Rectal smooth muscle tissue (tissue), 1 donor: ENCODE data around the gene RHEB.
"Not testable (repeated sequence)": the region's sequence is repeated elsewhere in the genome, so short reads cannot be mapped to it uniquely, and the experiment has no call there.

Experiments
- H3K27ac ChIP-seq: one replicate; pipeline ENCODE4 v1.7.0; 2013; ENCODE audit warnings: low read depth, low read length, inconsistent platforms
- H3K27me3 ChIP-seq: one replicate; pipeline ENCODE4 v1.7.0; 2013; ENCODE audit warnings: low read length; ENCODE audit not compliant: control insufficient read depth, insufficient read depth
- H3K36me3 ChIP-seq: one replicate; pipeline ENCODE4 v1.7.0; 2013; ENCODE audit warnings: low read length; ENCODE audit not compliant: control insufficient read depth, insufficient read depth
- H3K4me1 ChIP-seq: one replicate; pipeline ENCODE4 v1.7.0; 2013; ENCODE audit warnings: low read length; ENCODE audit not compliant: control insufficient read depth, insufficient read depth
- H3K4me3 ChIP-seq: one replicate; pipeline ENCODE4 v1.7.0; 2013; ENCODE audit warnings: low read length
- H3K9ac ChIP-seq: one replicate; pipeline ENCODE4 v1.7.0; 2013; ENCODE audit warnings: low read length

The RHEB gene

GRCh38 chr7:151549083-151549482 is 29.4 kb upstream of the RHEB start:
- H3K4me1 ChIP-seq = no peaks in the 10 kb centered on the region
- H3K36me3 ChIP-seq = no peaks in the 10 kb centered on the region
- no peak overlapping the region for H3K9ac ChIP-seq
- H3K27me3 ChIP-seq = no peaks in the 10 kb centered on the region
- no peak overlapping the region for H3K27ac ChIP-seq
- H3K4me3 ChIP-seq = no peak overlapping the region

DNA sequence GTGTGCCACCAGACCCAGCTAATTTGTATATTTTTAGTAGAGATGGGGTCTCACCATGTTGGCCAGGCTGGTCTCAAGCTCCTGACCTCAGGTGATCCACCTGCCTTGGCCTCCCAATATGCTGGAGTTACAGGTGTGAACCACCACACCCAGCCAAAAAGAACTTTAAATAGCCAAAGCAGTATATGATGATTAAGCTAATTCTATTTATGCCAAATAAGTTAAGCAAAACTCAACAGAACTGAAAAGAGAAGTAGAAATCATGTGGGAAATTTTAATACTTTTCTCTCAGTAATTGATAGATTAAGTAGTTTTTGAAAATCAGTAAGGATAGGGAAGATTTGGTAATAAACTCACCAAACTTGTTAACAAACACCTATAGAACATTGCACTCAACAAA is 24.5 kb upstream of the RHEB start:
- Histone ChIP-seq H3K9ac (no peak overlapping the region), H3K4me1 (peaks cover 7% of the 10 kb centered on the region), H3K36me3 (no peaks in the 10 kb centered on the region), H3K27me3 (no peaks in the 10 kb centered on the region), H3K27ac (no peak overlapping the region), H3K4me3 (no peak overlapping the region)

- Histone ChIP-seq H3K36me3 (no peaks in the 10 kb centered on the region), H3K9ac (no peak overlapping the region), H3K4me3 (no peak overlapping the region), H3K4me1 (peaks cover 21% of the 10 kb centered on the region), H3K27me3 (no peaks in the 10 kb centered on the region), H3K27ac (no peak overlapping the region)
These were observed 23.0 kb upstream of the RHEB start for GRCh38 chr7:151542606-151543130.

GRCh38 chr7:151541709-151542499 is 22.2 kb upstream of the RHEB start:
- H3K27me3 ChIP-seq = no peaks in the 10 kb centered on the region
- H3K4me1 ChIP-seq = peaks cover 25% of the 10 kb centered on the region
- H3K27ac ChIP-seq = no peak overlapping the region
- no peak overlapping the region for H3K9ac ChIP-seq
- no peaks in the 10 kb centered on the region for H3K36me3 ChIP-seq
- H3K4me3 ChIP-seq = no peak overlapping the region

GRCh38 chr7:151540146-151540545 is 20.5 kb upstream of the RHEB start:
- Histone ChIP-seq H3K4me1 (peaks cover 25% of the 10 kb centered on the region), H3K9ac (no peak overlapping the region), H3K27ac (no peak overlapping the region), H3K4me3 (no peak overlapping the region), H3K36me3 (no peaks in the 10 kb centered on the region), H3K27me3 (no peaks in the 10 kb centered on the region)

DNA sequence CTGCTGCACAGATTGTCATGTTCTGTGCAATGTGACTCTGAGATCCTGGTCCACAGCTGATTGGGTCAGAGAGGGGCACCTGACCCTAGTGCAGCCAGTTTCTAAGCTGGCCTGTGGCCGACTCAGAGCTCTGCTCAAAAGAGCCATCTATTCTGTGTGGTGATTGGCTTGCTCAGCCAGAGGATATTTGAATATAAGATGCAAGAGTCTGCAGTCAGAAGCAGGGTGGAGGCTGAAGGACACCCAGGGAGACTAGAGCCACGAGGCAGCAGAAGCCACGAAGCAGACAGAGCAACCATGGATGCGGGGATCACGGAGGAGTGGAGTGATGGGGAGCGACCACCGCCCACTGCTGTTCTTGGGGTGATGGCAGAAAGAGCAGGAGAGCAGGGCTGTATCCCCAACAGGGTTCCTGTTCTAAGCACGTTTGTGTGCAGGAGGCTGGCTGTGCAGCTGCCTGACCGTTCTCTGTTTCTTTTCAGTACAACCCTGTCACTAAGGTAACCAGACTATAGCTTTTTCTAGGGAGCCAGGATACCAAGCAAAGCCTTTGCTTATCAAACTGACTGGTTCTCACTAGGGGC is 19.5 kb upstream of the RHEB start:
- Histone ChIP-seq H3K4me3 (no peak overlapping the region), H3K4me1 (peaks cover 25% of the 10 kb centered on the region), H3K9ac (no peak overlapping the region), H3K27ac (peak overlapping the region; percentile 61), H3K27me3 (no peaks in the 10 kb centered on the region), H3K36me3 (no peaks in the 10 kb centered on the region)

DNA sequence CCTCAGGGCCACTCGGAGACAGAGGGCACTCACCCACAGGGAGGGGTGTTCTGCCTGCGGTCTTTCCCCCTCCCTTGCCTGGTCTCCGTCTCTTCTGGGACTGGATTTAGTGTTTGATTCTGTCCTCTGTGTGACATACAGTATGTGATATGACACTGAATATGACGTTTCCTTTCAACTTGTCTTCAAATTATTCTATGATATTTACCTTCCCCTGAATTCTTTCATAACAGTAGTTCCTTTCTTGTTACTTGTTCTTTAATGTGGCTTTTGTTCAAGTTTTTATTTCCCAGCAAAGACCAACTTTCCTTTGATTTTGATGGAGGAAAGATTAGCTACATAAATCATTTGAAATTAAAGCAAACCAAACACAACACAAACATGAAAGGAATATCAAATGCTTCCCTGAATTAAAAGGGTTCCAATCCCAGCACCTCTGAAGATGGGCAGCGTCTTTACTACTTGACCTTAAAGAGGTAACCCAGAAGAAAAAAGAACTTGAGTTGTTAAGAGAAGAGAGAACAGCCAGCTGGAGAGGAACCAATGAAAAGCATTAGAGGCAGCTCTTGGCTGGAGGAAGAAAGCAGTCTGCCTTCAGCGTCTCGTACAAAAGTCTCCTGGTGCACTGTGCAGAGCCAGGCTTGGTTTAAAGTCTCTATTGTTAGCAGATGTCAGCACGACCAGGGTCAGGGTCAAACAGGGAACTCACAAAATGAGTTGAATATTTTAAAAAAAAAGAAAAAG is 18.3 kb upstream of the RHEB start:
- H3K27ac ChIP-seq = peak overlapping the region; percentile 55
- no peak overlapping the region for H3K4me3 ChIP-seq
- H3K9ac ChIP-seq = no peak overlapping the region
- no peaks in the 10 kb centered on the region for H3K36me3 ChIP-seq
- no peaks in the 10 kb centered on the region for H3K27me3 ChIP-seq
- peaks cover 25% of the 10 kb centered on the region for H3K4me1 ChIP-seq

DNA sequence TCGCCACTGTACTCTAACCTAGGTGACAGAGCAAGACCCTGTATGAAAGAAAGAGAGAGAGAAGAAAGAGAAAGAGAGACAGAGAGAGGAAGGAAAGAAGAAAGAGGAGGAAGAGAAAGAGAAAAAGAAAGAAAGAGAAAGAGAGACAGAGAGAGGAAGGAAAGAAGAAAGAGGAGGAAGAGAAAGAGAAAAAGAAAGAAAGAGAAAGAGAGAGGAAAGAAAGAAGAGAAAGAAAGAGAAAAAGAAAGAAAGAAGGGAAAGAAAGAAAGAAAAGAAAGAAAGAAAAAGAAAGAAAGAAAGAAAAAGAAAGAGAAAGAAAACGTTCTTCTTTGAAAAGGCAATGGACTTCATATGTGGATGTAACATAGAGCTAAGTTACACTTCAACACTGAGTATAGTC is 16.5 kb upstream of the RHEB start:
- not testable (repeated sequence) for H3K27me3 ChIP-seq, H3K36me3 ChIP-seq, H3K4me3 ChIP-seq, H3K27ac ChIP-seq, H3K9ac ChIP-seq
- peaks cover 25% of the 10 kb centered on the region for H3K4me1 ChIP-seq

DNA sequence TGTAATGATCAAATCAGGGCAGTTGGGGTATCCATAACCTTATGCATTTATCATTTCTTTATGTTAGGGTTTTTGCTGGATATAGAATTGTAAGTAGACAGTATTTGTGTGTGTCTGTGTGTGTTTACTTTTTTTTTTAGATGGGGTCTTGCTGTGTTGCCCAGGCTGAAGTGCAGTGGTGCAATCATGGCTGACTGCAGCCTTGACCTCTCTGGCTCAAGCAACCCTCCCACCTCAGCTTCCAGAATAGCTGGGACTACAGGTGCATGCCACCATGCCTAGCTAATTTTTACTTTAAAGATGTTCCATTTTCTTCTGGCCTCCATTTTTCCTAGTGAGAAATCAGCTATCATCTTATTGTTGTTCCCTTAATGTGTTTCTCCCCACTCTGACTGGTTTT is 10.1 kb upstream of the RHEB start:
- Histone ChIP-seq H3K27ac (no peak overlapping the region), H3K36me3 (no peaks in the 10 kb centered on the region), H3K9ac (no peak overlapping the region), H3K4me1 (no peaks in the 10 kb centered on the region), H3K4me3 (no peak overlapping the region), H3K27me3 (no peaks in the 10 kb centered on the region)

DNA sequence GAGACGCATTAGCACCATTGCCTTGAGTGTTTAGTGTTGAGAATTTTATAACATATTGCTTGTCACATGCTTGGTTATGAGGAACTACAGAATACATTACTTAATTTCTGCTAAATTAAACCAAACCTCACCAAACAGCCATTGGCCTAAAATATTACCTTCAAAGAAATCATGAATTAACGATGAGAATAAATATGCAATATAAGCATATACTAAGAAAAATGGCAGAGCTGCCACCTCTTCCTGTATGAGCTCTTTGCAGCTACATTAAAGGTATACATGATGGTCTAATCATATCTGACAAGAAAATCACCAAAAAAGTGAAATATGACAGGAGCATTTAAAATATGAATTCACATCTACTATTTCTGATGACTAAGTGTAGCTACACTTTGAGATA is 5.2 kb upstream of the RHEB start:
- Histone ChIP-seq H3K9ac (no peak overlapping the region), H3K4me3 (no peak overlapping the region), H3K27ac (no peak overlapping the region), H3K36me3 (no peaks in the 10 kb centered on the region), H3K4me1 (no peaks in the 10 kb centered on the region), H3K27me3 (no peaks in the 10 kb centered on the region)

DNA sequence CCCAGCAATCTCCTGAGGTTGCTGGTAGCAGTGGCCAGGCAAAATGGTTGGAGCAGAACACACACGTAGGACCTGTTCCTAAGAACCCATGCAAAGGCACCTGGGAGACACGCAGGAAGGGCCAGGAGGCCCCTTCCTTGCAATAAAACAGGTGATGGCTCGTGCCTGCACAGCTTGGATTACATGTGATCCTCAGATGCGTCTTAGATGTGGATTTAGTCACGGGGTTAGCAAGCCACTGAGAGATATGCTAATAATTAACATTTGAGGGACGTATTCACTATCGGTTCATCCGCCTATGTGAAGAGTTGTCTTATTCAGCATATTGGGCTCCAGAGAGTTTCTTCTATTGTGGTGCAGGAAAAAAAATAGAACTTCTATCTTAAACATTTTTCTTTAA is 4.6 kb upstream of the RHEB start:
- no peaks in the 10 kb centered on the region for H3K36me3 ChIP-seq
- no peak overlapping the region for H3K4me3 ChIP-seq
- H3K9ac ChIP-seq = no peak overlapping the region
- H3K27ac ChIP-seq = no peak overlapping the region
- H3K27me3 ChIP-seq = no peaks in the 10 kb centered on the region
- no peaks in the 10 kb centered on the region for H3K4me1 ChIP-seq

DNA sequence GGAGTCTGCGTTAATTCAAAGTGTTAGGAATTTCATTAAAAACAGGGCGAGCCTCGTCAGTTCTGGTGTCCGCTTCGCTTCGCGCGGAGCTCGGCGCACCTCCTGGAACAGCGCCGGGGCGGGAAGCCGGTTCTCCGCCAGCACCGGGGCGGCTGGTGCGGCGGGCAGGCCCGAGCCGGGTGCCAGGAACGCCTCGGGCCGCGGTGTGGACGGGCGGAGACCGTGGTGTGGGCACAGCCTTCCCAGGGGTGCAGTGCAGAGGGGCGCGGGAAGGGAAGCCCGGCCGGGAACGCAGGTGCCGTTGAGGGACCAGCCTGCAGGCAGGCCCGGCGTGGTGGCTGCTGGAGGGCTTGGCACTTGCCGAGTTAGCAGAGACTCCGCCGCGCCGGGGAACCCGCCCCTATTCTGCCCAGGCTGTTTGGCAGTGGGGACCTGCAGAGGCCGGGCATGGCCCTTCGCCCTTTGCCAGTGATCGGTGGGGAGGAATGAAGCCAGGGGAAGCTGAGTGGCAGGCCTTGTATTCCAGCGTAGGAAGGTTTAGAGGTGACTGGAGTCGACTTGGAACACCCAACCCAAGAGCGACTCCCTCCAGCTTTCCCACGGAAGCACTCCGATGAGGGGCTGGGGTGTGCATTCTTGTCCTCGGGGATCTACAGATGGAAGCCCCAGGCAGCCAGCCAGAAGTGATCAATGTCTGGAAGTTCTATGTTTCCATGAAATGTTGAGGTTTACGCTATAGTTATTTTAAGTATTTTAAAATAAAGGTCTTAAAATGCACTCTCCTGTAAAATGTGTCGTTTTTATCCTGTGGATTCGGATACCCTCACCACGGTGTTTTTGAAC is 945 bp upstream of the RHEB start:
- Histone ChIP-seq H3K4me3 (peak overlapping the region; percentile 59), H3K9ac (peak overlapping the region; percentile 42), H3K4me1 (peaks cover 8% of the 10 kb centered on the region), H3K27ac (peak overlapping the region; percentile 89), H3K36me3 (no peaks in the 10 kb centered on the region), H3K27me3 (no peaks in the 10 kb centered on the region)
